ENCODE measurements around the gene KLC3. TPM values are rescaled to one million over a fixed set of nuclear protein-coding genes. Genes with fewer than 3 reads are reported as not detected.

Gene KLC3
- total and polyA plus RNA-seq, 5 donors from 2014 or later, result 0.54 TPM; not detected in 4

DNA sequence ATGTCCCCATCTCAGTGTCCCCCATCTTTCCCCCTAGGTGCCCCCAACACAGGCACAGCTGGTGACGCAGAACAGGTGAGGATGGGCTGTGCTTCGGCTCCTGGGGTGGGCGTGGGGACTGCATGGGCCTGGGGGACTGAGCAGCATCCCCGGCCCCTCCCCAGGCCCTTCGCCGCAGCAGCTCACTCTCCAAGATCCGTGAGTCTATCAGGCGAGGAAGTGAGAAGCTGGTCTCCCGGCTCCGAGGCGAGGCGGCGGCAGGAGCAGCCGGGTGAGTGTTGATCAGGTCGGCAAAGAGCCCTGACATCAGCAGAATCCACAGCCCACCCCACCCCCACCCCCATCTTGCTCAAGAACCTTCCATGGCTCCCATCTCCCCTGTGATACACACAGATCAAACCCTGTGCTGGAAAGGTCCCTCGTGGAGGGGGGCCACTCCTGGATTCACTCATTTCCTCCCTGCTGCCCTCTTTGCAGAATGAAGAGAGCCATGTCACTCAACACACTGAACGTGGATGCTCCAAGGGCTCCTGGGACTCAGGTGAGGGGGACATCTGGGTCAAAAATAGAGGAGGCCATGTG lies 10.0 kb downstream of the KLC3 start:
- Mint-ChIP-seq H3K4me3 (no peak overlapping the region), H3K27ac (no peak overlapping the region), H3K27me3 (peaks cover 6% of the 10 kb centered on the region), H3K9me3 (no peaks in the 10 kb centered on the region), H3K36me3 (peaks cover 16% of the 10 kb centered on the region), H3K4me1 (peaks cover 0 to 2% (median 0%) of the 10 kb centered on the region in 4 donors)
- Histone ChIP-seq H3K36me3 (ENCODE audit: control insufficient read depth, insufficient read depth, low read length) (peaks cover 7% of the 10 kb centered on the region), H3K9me3 (ENCODE audit: control insufficient read depth in 2 of 2, low read length in 2 of 2) (no peaks in the 10 kb centered on the region), H3K4me3 (ENCODE audit: low read depth, low read length) (no peak overlapping the region), H3K27me3 (ENCODE audit: control insufficient read depth, insufficient read depth, low read length) (no peaks in the 10 kb centered on the region), H3K27ac (ENCODE audit: insufficient read depth, low read length, poor library complexity, severe bottlenecking) (no peak overlapping the region), H3K4me1 (ENCODE audit: control insufficient read depth, insufficient read depth, low read length, poor library complexity, severe bottlenecking) (no peaks in the 10 kb centered on the region)
- DNase-seq (no peak), ATAC-seq (ENCODE audit: low read depth in 2 of 2) (no peak)

DNA sequence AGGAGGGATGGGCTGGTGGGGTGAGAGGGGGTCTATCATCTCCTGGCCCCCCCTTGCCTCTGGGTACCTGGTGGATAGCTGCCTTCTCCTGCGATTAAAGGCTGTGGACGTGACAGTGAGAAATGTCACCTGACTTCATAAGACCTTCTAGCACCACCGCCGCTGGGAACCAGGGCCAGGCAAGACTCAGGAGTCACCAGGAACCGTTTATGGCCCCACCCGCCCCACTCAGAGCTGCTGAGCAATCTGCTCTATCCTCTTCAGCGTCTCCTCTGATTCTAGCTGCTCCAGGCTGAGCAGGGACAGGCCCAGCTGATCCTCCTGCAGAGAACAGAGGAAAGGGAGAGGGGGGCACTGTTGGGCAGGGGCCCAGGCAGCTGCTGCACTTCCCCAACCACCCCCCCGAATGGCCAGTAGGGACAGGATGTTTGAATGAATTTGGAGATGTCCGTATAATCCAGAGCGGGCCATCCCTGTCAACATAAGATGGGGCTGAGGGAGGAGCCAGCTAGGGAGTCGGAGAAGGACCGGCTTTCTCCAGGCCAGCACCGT lies 10.9 kb downstream of the KLC3 start:
- H3K27ac Mint-ChIP-seq, result no peak overlapping the region
- no peaks in the 10 kb centered on the region for H3K27me3 Mint-ChIP-seq
- DNase-seq, result no peak

DNA sequence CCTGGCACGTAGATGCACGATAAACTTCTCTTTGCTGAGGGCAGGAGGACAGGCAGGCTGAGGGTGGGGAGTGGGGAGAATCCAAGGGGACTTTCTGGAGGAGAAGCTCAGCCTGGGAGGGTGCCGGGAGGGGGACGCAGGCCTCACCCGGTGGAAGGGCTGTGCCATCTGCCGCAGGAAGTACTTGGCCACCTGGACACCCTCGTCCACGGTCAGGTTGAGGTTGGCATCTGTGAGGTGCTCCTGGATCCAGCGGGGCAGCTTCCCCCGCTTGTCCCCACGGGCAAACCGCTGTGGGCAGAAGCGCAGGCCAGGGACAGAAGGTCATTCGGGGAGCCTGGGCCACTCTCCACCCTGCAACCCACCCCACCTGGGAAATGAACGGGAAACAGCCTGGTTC lies 11.5 kb downstream of the KLC3 start:
- DNase-seq (no peak), ATAC-seq (ENCODE audit: low read depth in 2 of 2) (no peak)
- H3K36me3 ChIP-seq (ENCODE audit: control insufficient read depth, insufficient read depth, low read length), result peaks cover 7% of the 10 kb centered on the region
- no peak overlapping the region for H3K27ac Mint-ChIP-seq
- H3K9me3 ChIP-seq (ENCODE audit: control insufficient read depth in 2 of 2, low read length in 2 of 2), result no peaks in the 10 kb centered on the region
- H3K9me3 Mint-ChIP-seq, result no peaks in the 10 kb centered on the region
- peaks cover 20% of the 10 kb centered on the region for H3K36me3 Mint-ChIP-seq
- H3K27ac ChIP-seq (ENCODE audit: insufficient read depth, low read length, poor library complexity, severe bottlenecking), result no peak overlapping the region
- no peak overlapping the region for H3K4me3 Mint-ChIP-seq
- no peak overlapping the region for H3K4me3 ChIP-seq (ENCODE audit: low read depth, low read length)
- no peaks in the 10 kb centered on the region for H3K4me1 ChIP-seq (ENCODE audit: control insufficient read depth, insufficient read depth, low read length, poor library complexity, severe bottlenecking)
- no peaks in the 10 kb centered on the region for H3K27me3 ChIP-seq (ENCODE audit: control insufficient read depth, insufficient read depth, low read length)
- H3K4me1 Mint-ChIP-seq, result peaks cover 0 to 2% (median 0%) of the 10 kb centered on the region in 4 donors
- no peaks in the 10 kb centered on the region for H3K27me3 Mint-ChIP-seq

More for the DNA sequence above, 10.9 kb downstream of the KLC3 start:
- Mint-ChIP-seq H3K4me1 (peaks cover 0 to 2% (median 0%) of the 10 kb centered on the region in 4 donors), H3K4me3 (no peak overlapping the region), H3K9me3 (no peaks in the 10 kb centered on the region), H3K36me3 (peaks cover 16% of the 10 kb centered on the region)
- H3K27me3 ChIP-seq (ENCODE audit: control insufficient read depth, insufficient read depth, low read length), result no peaks in the 10 kb centered on the region
- ATAC-seq (ENCODE audit: low read depth in 2 of 2), result no peak
- no peaks in the 10 kb centered on the region for H3K9me3 ChIP-seq (ENCODE audit: control insufficient read depth in 2 of 2, low read length in 2 of 2)
- no peak overlapping the region for H3K27ac ChIP-seq (ENCODE audit: insufficient read depth, low read length, poor library complexity, severe bottlenecking)
- H3K4me3 ChIP-seq (ENCODE audit: low read depth, low read length), result no peak overlapping the region
- H3K4me1 ChIP-seq (ENCODE audit: control insufficient read depth, insufficient read depth, low read length, poor library complexity, severe bottlenecking), result no peaks in the 10 kb centered on the region
- H3K36me3 ChIP-seq (ENCODE audit: control insufficient read depth, insufficient read depth, low read length), result peaks cover 7% of the 10 kb centered on the region

DNA sequence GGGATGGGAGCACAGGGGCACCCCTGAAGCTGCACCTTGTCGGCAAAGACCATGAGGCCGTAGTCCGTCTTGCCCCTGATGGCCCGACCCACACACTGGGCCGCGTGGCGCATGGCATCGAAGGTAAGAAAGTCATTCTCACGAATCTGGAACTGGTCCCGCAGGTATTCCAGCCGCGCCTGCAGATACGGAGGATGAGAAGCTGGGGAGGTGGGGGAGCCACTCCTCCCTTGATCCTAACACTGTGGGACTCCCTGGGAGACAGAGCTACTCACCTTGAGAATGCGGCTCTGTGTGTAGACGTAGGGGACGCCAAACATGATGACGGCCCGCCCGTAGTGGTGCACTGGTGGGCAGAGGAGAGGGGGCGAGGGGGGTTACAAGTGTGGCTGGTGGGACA lies 11.9 kb downstream of the KLC3 start:
- H3K9me3 Mint-ChIP-seq, result no peaks in the 10 kb centered on the region
- H3K36me3 Mint-ChIP-seq, result peaks cover 20% of the 10 kb centered on the region
- H3K27me3 ChIP-seq (ENCODE audit: control insufficient read depth, insufficient read depth, low read length), result no peaks in the 10 kb centered on the region
- H3K4me3 ChIP-seq (ENCODE audit: low read depth, low read length), result no peak overlapping the region
- H3K36me3 ChIP-seq (ENCODE audit: control insufficient read depth, insufficient read depth, low read length), result peaks cover 7% of the 10 kb centered on the region
- no peaks in the 10 kb centered on the region for H3K9me3 ChIP-seq (ENCODE audit: control insufficient read depth in 2 of 2, low read length in 2 of 2)
- no peak overlapping the region for H3K4me3 Mint-ChIP-seq
- H3K4me1 Mint-ChIP-seq, result peaks cover 0 to 2% (median 0%) of the 10 kb centered on the region in 4 donors
- no peak overlapping the region for H3K27ac Mint-ChIP-seq
- DNase-seq (no peak), ATAC-seq (ENCODE audit: low read depth in 2 of 2) (no peak)
- no peaks in the 10 kb centered on the region for H3K27me3 Mint-ChIP-seq
- no peak overlapping the region for H3K27ac ChIP-seq (ENCODE audit: insufficient read depth, low read length, poor library complexity, severe bottlenecking)
- no peaks in the 10 kb centered on the region for H3K4me1 ChIP-seq (ENCODE audit: control insufficient read depth, insufficient read depth, low read length, poor library complexity, severe bottlenecking)

DNA sequence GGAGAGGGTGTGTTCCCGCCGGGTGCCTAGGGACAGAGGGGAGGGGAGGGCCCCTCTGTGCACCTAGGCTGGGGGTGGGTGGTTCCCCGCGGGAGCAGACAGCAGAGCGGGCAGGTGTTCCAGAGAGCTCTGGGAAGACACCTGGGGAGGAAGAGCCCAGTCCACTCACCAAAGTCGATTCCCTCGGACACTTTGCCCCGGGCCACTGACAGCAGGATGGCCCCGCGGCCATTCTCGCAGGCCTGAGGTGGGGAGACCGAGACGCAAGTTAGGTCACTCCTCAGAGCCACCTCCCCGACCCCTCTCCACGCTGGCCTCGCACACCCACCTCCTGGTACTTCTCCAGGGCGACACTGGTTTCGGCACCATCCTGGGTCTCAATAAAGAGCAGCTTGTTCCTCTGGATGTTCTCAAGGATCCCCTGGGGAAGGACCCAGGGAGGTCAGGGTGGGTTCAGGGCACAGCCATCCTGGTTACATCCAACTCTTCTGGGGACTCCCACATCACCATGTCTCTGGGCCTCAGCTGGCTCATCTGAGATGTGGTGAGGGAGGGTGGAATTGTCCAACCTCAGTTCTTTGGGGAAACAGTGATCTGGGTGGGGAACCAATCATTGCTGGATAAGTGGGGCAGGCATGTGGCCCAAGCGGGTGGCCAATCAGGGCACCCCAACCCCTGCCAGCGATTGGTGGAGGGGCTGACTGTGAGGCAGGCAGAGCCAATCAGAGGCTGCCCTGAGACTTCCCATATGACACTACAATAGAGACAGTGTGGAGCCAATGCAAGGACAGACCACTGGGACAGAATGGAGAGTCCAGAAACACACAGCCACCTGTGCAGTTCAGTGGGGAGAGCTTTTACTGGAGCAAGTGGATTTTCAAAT lies 12.6 kb downstream of the KLC3 start:
- no peak overlapping the region for H3K4me3 Mint-ChIP-seq
- H3K4me1 Mint-ChIP-seq, result peaks cover 0 to 2% (median 0%) of the 10 kb centered on the region in 4 donors
- Histone ChIP-seq H3K36me3 (ENCODE audit: control insufficient read depth, insufficient read depth, low read length) (peaks cover 7% of the 10 kb centered on the region), H3K4me1 (ENCODE audit: control insufficient read depth, insufficient read depth, low read length, poor library complexity, severe bottlenecking) (no peaks in the 10 kb centered on the region), H3K4me3 (ENCODE audit: low read depth, low read length) (no peak overlapping the region), H3K27me3 (ENCODE audit: control insufficient read depth, insufficient read depth, low read length) (no peaks in the 10 kb centered on the region), H3K27ac (ENCODE audit: insufficient read depth, low read length, poor library complexity, severe bottlenecking) (no peak overlapping the region), H3K9me3 (ENCODE audit: control insufficient read depth in 2 of 2, low read length in 2 of 2) (no peaks in the 10 kb centered on the region)
- DNase-seq (no peak), ATAC-seq (ENCODE audit: low read depth in 2 of 2) (no peak)
- no peak overlapping the region for H3K27ac Mint-ChIP-seq
- no peaks in the 10 kb centered on the region for H3K9me3 Mint-ChIP-seq
- peaks cover 21% of the 10 kb centered on the region for H3K36me3 Mint-ChIP-seq
- H3K27me3 Mint-ChIP-seq, result no peaks in the 10 kb centered on the region

DNA sequence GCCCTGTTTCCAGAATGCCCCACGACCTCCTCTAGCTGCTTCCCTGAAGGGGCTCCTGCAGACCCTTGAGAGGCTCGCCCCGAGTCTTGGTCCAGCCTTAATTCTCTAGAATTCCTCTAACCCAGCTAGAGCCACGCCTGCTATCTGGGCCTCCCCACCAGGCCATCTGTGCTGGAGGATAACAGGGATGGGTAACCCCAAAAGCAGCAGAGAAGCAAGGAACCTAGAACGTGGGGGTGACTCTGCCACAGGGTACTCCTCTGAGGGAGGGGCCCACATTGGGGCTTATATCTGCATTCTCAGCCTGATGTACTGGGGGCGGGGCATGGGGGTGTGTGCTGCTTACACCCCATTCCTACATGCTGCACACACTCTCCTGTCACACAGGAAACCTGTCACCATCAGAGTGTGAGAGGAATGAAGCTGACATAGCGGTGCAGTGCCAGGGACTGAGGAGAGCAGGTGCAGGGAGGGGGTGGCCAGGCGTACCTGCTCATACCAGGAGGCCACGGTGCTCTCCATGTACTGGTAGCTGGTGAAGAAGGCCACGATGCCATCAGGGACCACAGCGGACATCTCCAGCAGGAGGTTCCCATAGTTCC lies 13.8 kb downstream of the KLC3 start:
- DNase-seq (no peak), ATAC-seq (ENCODE audit: low read depth in 2 of 2) (no peak)
- H3K4me3 Mint-ChIP-seq, result no peak overlapping the region
- peaks cover 0 to 2% (median 0%) of the 10 kb centered on the region in 4 donors for H3K4me1 Mint-ChIP-seq
- no peak overlapping the region for H3K4me3 ChIP-seq (ENCODE audit: low read depth, low read length)
- H3K27me3 Mint-ChIP-seq, result no peaks in the 10 kb centered on the region
- H3K36me3 ChIP-seq (ENCODE audit: control insufficient read depth, insufficient read depth, low read length), result peaks cover 8% of the 10 kb centered on the region
- no peaks in the 10 kb centered on the region for H3K27me3 ChIP-seq (ENCODE audit: control insufficient read depth, insufficient read depth, low read length)
- H3K27ac Mint-ChIP-seq, result no peak overlapping the region
- peaks cover 27% of the 10 kb centered on the region for H3K36me3 Mint-ChIP-seq
- no peaks in the 10 kb centered on the region for H3K9me3 ChIP-seq (ENCODE audit: control insufficient read depth in 2 of 2, low read length in 2 of 2)
- no peak overlapping the region for H3K27ac ChIP-seq (ENCODE audit: insufficient read depth, low read length, poor library complexity, severe bottlenecking)
- H3K4me1 ChIP-seq (ENCODE audit: control insufficient read depth, insufficient read depth, low read length, poor library complexity, severe bottlenecking), result no peaks in the 10 kb centered on the region
- H3K9me3 Mint-ChIP-seq, result no peaks in the 10 kb centered on the region

DNA sequence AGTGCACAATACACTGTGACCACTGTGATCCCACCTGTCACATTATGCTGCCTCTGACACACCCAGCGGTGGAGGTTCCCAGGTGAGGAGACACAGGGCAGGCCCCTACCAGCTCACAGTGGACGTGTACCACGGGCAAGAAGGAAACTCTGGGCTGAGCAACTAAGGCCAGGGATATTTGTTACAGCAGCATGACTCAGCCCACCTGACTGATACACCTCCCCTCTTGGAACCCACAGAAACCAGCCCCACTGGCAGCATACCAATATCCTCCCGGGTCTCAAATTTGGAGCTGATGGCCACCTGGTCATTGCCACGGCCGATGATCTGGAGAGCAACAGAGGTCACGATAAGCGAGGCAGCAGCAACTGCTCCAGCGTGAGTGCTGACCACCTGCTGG lies 14.9 kb downstream of the KLC3 start:
- peaks cover 9% of the 10 kb centered on the region for H3K36me3 ChIP-seq (ENCODE audit: control insufficient read depth, insufficient read depth, low read length)
- no peaks in the 10 kb centered on the region for H3K9me3 Mint-ChIP-seq
- H3K4me1 ChIP-seq (ENCODE audit: control insufficient read depth, insufficient read depth, low read length, poor library complexity, severe bottlenecking), result no peaks in the 10 kb centered on the region
- DNase-seq, result no peak
- H3K36me3 Mint-ChIP-seq, result peaks cover 22% of the 10 kb centered on the region
- H3K9me3 ChIP-seq (ENCODE audit: control insufficient read depth in 2 of 2, low read length in 2 of 2), result no peaks in the 10 kb centered on the region
- H3K27me3 ChIP-seq (ENCODE audit: control insufficient read depth, insufficient read depth, low read length), result no peaks in the 10 kb centered on the region
- H3K4me1 Mint-ChIP-seq, result peaks cover 0 to 2% (median 0%) of the 10 kb centered on the region in 4 donors
- H3K27ac Mint-ChIP-seq, result peak overlapping the region in 2 of 3 donors; percentile 11 to 23
- no peak for ATAC-seq (ENCODE audit: low read depth in 2 of 2)
- no peaks in the 10 kb centered on the region for H3K27me3 Mint-ChIP-seq
- H3K27ac ChIP-seq (ENCODE audit: insufficient read depth, low read length, poor library complexity, severe bottlenecking), result no peak overlapping the region
- no peak overlapping the region for H3K4me3 ChIP-seq (ENCODE audit: low read depth, low read length)
- H3K4me3 Mint-ChIP-seq, result no peak overlapping the region

All from CD4-positive, CD25-positive, alpha-beta regulatory T cell (primary cell).